NB4 (cell line): Measurements from ENCODE around the gene BACE1-AS.
"Not testable (repeated sequence)": the region's sequence is repeated elsewhere in the genome, so short reads cannot be mapped to it uniquely, and the experiment has no call there.

Experiments
- MYC ChIP-seq: IDR thresholded peaks from 2 replicates; pipeline ENCODE4 v1.6.1; 2011; ENCODE audit warnings: low read depth, low read length
- POLR2A ChIP-seq: IDR thresholded peaks from 2 replicates; pipeline ENCODE4 v1.6.1; 2011; ENCODE audit warnings: mild to moderate bottlenecking; ENCODE audit not compliant: insufficient read length; ENCODE audit errors: extremely low read depth
- TF ChIP-seq, protein P1 (sequence below): IDR thresholded peaks from one replicate; pipeline ENCODE4 v1.5.1; 2012; ENCODE audit warnings: low read depth, low read length

DNA sequence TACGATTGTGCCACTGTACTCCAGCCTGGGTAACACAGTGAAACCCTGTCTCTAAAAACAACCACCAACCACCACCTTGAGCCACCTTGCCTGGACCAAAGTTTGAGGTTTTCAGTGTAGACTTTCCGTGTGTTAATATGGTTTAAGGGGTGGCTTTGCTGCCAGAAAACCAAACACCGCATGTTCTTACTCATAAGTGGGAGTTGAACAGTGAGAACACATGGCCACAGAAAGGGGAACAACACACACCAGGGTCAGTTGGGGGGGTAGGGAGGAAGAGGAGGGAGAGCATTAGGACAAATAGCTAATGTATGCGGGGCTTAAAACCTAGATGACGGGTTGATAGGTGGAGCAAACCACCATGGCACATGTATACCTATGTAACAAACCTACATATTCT is 19.0 kb upstream of the BACE1-AS start:
- TF ChIP-seq, protein P1, sequence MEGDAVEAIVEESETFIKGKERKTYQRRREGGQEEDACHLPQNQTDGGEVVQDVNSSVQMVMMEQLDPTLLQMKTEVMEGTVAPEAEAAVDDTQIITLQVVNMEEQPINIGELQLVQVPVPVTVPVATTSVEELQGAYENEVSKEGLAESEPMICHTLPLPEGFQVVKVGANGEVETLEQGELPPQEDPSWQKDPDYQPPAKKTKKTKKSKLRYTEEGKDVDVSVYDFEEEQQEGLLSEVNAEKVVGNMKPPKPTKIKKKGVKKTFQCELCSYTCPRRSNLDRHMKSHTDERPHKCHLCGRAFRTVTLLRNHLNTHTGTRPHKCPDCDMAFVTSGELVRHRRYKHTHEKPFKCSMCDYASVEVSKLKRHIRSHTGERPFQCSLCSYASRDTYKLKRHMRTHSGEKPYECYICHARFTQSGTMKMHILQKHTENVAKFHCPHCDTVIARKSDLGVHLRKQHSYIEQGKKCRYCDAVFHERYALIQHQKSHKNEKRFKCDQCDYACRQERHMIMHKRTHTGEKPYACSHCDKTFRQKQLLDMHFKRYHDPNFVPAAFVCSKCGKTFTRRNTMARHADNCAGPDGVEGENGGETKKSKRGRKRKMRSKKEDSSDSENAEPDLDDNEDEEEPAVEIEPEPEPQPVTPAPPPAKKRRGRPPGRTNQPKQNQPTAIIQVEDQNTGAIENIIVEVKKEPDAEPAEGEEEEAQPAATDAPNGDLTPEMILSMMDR = not testable (repeated sequence)
- TF ChIP-seq POLR2A, MYC: not testable (repeated sequence)
